ENCODE measurements around the gene GRIFIN. TPM values are rescaled to one million over a fixed set of nuclear protein-coding genes. Genes with fewer than 3 reads are reported as not detected.
A peak's percentile ranks its signal among the peaks of the same experiment; 100 is the strongest.

Gene GRIFIN
- total RNA-seq, 1 donor from 2014 or later: not detected

DNA sequence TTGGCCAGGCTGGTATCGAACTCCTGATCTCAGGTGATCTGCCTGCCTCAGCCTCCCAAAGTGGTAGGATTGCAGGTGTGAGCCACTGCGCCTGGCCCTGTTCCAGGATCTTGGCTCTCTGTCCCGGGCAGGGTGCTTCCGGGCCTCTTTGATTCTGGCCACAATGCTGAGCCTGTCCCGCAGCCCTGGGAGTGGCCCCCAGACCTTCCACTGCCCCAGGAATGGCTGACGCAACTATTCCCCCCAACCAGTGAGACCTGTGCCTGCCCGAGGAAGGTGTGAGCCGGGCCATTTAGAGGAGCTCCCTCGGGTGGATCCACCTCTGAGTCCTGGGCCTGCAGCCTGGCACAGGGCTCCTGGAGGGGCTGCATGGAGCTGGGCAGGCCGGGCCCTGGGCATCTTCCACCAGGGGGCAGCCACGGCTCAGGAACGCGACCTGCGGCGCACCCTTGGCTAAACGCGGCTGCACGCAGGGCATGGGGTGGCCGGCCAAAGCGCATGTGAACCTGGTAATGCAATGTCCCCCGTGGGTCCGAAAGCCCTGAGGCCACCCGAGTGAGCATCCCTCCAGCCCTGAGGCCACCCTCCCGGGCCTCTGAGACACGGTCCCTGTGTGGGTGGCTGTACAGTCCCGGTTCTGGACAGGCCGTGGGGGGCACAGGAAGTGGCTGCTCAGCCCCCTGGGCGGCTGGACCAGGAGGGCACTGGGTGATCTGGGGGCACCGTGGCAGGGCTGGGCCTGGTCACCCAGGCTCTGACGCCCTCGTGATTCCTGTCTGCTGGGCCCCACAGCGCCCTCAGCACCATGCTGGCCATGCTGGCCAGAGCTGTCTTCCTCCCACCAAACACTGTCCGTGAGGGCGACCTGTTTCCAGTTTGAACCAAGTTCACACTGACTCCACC, 24.8 kb downstream of the GRIFIN start:
- peaks cover 4% of the 10 kb centered on the region for H3K4me1 Mint-ChIP-seq (ENCODE audit: low read depth)
- H3K27ac Mint-ChIP-seq (ENCODE audit: unreplicated experiment): no peak overlapping the region
- DNase-seq (ENCODE audit: low spot score): no peak
- H3K27me3 Mint-ChIP-seq (ENCODE audit: low read depth): peaks cover 2% of the 10 kb centered on the region
- peaks cover 2% of the 10 kb centered on the region for H3K9me3 Mint-ChIP-seq (ENCODE audit: low read depth)
- H3K36me3 Mint-ChIP-seq (ENCODE audit: low read depth): no peaks in the 10 kb centered on the region
- peak overlapping the region; percentile 33 for H3K4me3 Mint-ChIP-seq (ENCODE audit: unreplicated experiment)
- TF ChIP-seq, protein P1, sequence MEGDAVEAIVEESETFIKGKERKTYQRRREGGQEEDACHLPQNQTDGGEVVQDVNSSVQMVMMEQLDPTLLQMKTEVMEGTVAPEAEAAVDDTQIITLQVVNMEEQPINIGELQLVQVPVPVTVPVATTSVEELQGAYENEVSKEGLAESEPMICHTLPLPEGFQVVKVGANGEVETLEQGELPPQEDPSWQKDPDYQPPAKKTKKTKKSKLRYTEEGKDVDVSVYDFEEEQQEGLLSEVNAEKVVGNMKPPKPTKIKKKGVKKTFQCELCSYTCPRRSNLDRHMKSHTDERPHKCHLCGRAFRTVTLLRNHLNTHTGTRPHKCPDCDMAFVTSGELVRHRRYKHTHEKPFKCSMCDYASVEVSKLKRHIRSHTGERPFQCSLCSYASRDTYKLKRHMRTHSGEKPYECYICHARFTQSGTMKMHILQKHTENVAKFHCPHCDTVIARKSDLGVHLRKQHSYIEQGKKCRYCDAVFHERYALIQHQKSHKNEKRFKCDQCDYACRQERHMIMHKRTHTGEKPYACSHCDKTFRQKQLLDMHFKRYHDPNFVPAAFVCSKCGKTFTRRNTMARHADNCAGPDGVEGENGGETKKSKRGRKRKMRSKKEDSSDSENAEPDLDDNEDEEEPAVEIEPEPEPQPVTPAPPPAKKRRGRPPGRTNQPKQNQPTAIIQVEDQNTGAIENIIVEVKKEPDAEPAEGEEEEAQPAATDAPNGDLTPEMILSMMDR (IDR thresholded peaks at IDR 0.05): peak; percentile 97

DNA sequence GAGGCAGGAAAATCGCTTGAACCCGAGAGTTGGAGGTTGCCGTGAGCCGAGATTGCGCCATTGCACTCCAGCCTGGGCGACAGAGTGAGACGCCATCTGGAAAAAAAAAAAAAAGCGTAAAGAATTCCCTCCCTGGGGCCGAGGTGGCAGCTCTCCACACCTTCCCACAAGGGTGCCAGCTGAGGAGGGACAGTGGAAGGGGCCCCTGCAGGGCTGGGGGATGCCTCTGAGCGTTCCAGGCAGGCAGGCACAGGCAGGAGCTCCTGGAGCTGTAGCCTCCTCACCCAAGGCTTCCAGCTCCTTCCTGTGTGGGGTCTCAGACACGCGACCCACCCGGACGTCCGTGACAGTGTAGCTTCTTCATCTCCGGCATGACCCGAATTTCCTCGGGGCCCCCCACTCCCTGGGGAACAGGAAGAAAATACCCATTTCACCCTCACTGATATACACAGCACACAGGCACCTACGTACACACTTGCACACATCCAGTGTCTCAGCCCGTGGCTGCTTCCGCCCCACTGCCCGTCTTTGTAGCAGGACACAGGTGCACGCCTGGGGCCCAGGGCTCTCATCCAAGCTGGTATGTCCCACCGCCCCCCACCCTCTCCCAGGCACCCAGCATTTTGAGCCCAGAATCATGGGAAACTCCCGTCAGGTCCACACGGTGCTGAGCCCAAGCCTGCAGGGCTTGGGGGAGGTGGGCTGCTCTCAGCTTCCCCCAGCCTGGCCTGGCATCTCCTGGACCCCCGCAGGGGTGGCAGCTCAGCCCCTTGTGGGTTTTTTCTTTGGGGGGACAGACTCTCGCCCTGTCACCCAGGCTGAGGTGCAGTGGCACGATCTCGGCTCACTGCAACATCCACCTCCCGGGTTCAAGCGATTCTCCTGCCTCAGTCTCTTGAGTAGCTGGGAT, 25.7 kb downstream of the GRIFIN start:
- Mint-ChIP-seq H3K36me3 (ENCODE audit: low read depth) (no peaks in the 10 kb centered on the region), H3K27ac (ENCODE audit: unreplicated experiment) (no peak overlapping the region), H3K27me3 (ENCODE audit: low read depth) (peaks cover 2% of the 10 kb centered on the region), H3K4me1 (ENCODE audit: low read depth) (peaks cover 3% of the 10 kb centered on the region), H3K4me3 (ENCODE audit: unreplicated experiment) (no peak overlapping the region), H3K9me3 (ENCODE audit: low read depth) (peaks cover 2% of the 10 kb centered on the region)
- TF ChIP-seq, protein P1 (IDR thresholded peaks at IDR 0.05): no peak
- no peak for DNase-seq (ENCODE audit: low spot score)

DNA sequence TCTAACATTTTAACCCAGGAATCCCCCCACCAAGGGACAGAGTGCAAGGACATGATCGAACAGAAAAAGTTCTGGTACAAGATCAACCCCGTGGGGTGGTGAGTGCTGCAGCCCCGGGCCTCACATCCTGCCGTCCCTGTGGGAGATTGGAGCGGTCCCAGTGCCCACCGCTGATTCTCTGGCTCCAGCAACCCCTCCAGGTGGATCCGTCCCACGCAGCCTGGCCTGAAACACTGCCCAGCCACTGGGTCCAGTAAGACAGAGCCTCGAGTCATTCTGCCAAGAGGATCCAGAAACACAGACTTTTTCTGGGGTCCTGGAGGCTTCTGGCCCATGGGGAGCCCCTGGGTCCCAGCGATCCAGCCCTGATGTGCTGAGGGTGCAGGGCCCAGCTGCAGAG, 29.5 kb downstream of the GRIFIN start:
- H3K27me3 Mint-ChIP-seq (ENCODE audit: low read depth): peaks cover 2% of the 10 kb centered on the region
- no peaks in the 10 kb centered on the region for H3K9me3 Mint-ChIP-seq (ENCODE audit: low read depth)
- H3K4me3 Mint-ChIP-seq (ENCODE audit: unreplicated experiment): no peak overlapping the region
- DNase-seq (ENCODE audit: low spot score): no peak
- peaks cover 12% of the 10 kb centered on the region for H3K4me1 Mint-ChIP-seq (ENCODE audit: low read depth)
- H3K36me3 Mint-ChIP-seq (ENCODE audit: low read depth): no peaks in the 10 kb centered on the region
- TF ChIP-seq, protein P1 (IDR thresholded peaks at IDR 0.05): no peak
- no peak overlapping the region for H3K27ac Mint-ChIP-seq (ENCODE audit: unreplicated experiment)

DNA sequence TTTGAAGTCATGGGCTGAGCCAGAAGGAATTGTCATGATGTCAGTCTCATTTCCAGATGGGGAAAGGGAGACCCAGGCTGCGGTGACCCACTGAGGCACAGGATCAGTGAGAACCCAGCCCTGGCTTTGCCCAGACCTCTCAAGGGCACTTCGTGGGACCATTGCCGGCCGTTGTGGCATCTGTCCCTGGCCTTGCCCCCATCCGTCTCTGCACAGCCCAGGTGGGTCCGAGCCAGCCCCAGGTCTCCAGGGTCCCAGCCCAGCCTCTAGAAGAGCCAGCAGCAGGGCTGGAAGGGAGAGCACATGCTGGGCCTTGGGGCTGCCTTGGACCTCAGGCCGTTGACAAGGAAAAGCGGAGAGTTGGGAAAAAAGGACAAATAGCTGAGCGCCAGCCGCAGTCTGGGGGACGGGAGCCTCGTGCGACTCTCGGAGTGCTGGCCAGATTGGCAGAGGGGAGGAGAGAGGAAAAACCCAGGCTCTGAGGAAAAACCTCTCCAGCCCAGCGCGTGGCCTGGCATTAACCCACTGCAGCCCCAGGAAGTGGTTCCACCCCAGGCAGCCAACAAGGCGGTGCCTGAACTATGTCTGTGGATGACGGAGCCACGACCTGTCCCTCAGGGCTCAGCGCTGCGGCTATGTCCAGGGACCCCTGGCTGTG, 30.2 kb downstream of the GRIFIN start:
- no peaks in the 10 kb centered on the region for H3K9me3 Mint-ChIP-seq (ENCODE audit: low read depth)
- TF ChIP-seq, protein P1 (IDR thresholded peaks at IDR 0.05): no peak
- no peak overlapping the region for H3K4me3 Mint-ChIP-seq (ENCODE audit: unreplicated experiment)
- H3K27me3 Mint-ChIP-seq (ENCODE audit: low read depth): peaks cover 2% of the 10 kb centered on the region
- H3K36me3 Mint-ChIP-seq (ENCODE audit: low read depth): no peaks in the 10 kb centered on the region
- no peak for DNase-seq (ENCODE audit: low spot score)
- no peak overlapping the region for H3K27ac Mint-ChIP-seq (ENCODE audit: unreplicated experiment)
- peaks cover 9% of the 10 kb centered on the region for H3K4me1 Mint-ChIP-seq (ENCODE audit: low read depth)

DNA sequence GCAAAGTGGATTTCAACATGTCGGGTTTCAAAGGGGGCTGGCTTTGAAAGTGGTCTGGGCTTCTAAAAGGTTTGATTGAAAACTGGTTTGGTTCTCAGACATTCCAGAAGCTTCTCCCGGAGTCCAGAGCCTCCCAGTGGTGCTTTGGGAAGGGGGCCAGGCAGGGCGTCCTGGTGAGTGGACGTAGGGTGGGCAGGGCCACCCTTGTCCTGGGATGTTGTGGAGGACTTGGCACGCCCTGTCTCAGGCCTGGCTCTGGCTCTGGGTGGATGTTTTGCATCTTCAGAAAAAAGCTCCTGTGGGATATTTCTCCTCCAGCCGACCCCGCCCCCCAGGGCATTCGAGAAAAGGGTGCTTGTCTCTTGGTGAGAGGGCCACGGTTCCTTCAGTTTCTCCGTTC, 31.2 kb downstream of the GRIFIN start:
- no peak overlapping the region for H3K27ac Mint-ChIP-seq (ENCODE audit: unreplicated experiment)
- H3K27me3 Mint-ChIP-seq (ENCODE audit: low read depth): peaks cover 2% of the 10 kb centered on the region
- H3K4me1 Mint-ChIP-seq (ENCODE audit: low read depth): peaks cover 9% of the 10 kb centered on the region
- H3K9me3 Mint-ChIP-seq (ENCODE audit: low read depth): no peaks in the 10 kb centered on the region
- no peak for DNase-seq (ENCODE audit: low spot score)
- H3K36me3 Mint-ChIP-seq (ENCODE audit: low read depth): peaks cover 2% of the 10 kb centered on the region
- TF ChIP-seq, protein P1 (IDR thresholded peaks at IDR 0.05): peak; percentile 11
- H3K4me3 Mint-ChIP-seq (ENCODE audit: unreplicated experiment): no peak overlapping the region
